Measurements from ENCODE around the gene MINDY2. TPM values are rescaled to one million over a fixed set of nuclear protein-coding genes. Genes with fewer than 3 reads are reported as not detected.

MINDY2 gene
- total RNA-seq, 1 experiment from 2014 or later = 6.8 TPM

- intact Hi-C loops (cut with micrococcal nuclease; ENCODE audit: unreplicated experiment) = no loop called here
- ChIA-PET POLR2A (interaction anchor here (0.6 kb wide), 1 partner anchor 1493 kb away, joined by 3 read pairs; no protein-coding TSS in a partner anchor), CTCF (interaction anchor here (0.6 kb wide), 1 partner anchor 722 kb away, joined by 6 read pairs; no protein-coding TSS in a partner anchor)
- ATAC-seq = no peak
- H3K27me3 ChIP-seq (ENCODE audit: control insufficient read depth, insufficient read depth, low read length) = no peaks in the 10 kb centered on the region
- BruUV-seq (replicated peaks) = no TSS peak
- no peak for TF ChIP-seq SIN3A (IDR thresholded peaks at IDR 0.05; ENCODE audit: borderline replicate concordance, insufficient read depth, low read depth, low read length)
- no peak overlapping the region for H3K4me3 ChIP-seq (ENCODE audit: low read depth in 2 of 2, low read length in 2 of 2)
- peaks cover 29% of the 10 kb centered on the region for H3K36me3 ChIP-seq (ENCODE audit: control insufficient read depth, insufficient read depth, low read length)
- no peak overlapping the region for H3K27ac ChIP-seq (ENCODE audit: low read length)
- H3K9me3 ChIP-seq (ENCODE audit: control insufficient read depth, insufficient read depth, low read depth, low read length) = no peaks in the 10 kb centered on the region
- in situ Hi-C loops (cut with HindIII; ENCODE audit: low pct_unique_long_range_greater_than_20kb, low sequenced_read_pairs) = no loop called here
- H3K4me1 ChIP-seq (ENCODE audit: control insufficient read depth, insufficient read depth, low read length) = no peaks in the 10 kb centered on the region
- no peak for DNase-seq (ENCODE audit: low read depth, low spot score)
These were observed 137.6 kb downstream of the MINDY2 start for GRCh38 chr15:58908550-58909309.

- H3K36me3 ChIP-seq (ENCODE audit: control insufficient read depth, insufficient read depth, low read length) = peaks cover 35% of the 10 kb centered on the region
- POLR2A ChIA-PET = interaction anchor here (0.5 kb wide), 1 partner anchor 683 kb away, joined by 31 read pairs; no protein-coding TSS in a partner anchor
- no TSS peak for BruUV-seq (replicated peaks)
These were observed 138.5 kb downstream of the MINDY2 start for GRCh38 chr15:58909616-58910015.

More at GRCh38 chr15:58909616-58910015, 138.5 kb downstream of the MINDY2 start:
- intact Hi-C loops (cut with micrococcal nuclease; ENCODE audit: unreplicated experiment) = no loop called here
- TF ChIP-seq TCF7L2 (IDR thresholded peaks at IDR 0.05; ENCODE audit: low read depth, low read length) = no peak
- TF ChIP-seq SIN3A (IDR thresholded peaks at IDR 0.05; ENCODE audit: borderline replicate concordance, insufficient read depth, low read depth, low read length) = no peak
- TF ChIP-seq POLR2AphosphoS5 (IDR thresholded peaks at IDR 0.05; ENCODE audit: low read depth, low read length) = no peak
- TF ChIP-seq, protein P1, sequence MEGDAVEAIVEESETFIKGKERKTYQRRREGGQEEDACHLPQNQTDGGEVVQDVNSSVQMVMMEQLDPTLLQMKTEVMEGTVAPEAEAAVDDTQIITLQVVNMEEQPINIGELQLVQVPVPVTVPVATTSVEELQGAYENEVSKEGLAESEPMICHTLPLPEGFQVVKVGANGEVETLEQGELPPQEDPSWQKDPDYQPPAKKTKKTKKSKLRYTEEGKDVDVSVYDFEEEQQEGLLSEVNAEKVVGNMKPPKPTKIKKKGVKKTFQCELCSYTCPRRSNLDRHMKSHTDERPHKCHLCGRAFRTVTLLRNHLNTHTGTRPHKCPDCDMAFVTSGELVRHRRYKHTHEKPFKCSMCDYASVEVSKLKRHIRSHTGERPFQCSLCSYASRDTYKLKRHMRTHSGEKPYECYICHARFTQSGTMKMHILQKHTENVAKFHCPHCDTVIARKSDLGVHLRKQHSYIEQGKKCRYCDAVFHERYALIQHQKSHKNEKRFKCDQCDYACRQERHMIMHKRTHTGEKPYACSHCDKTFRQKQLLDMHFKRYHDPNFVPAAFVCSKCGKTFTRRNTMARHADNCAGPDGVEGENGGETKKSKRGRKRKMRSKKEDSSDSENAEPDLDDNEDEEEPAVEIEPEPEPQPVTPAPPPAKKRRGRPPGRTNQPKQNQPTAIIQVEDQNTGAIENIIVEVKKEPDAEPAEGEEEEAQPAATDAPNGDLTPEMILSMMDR (IDR thresholded peaks at IDR 0.05) = no peak
- no peak for TF ChIP-seq REST (IDR thresholded peaks at IDR 0.05; ENCODE audit: insufficient read depth in 1 of 2, low read depth in 2 of 2, low read length in 1 of 2)
- DNase-seq (ENCODE audit: low read depth, low spot score) = no peak
- H3K4me3 ChIP-seq (ENCODE audit: low read depth in 2 of 2, low read length in 2 of 2) = no peak overlapping the region
- H3K27ac ChIP-seq (ENCODE audit: low read length) = no peak overlapping the region
- CTCF ChIA-PET = interaction anchor here (0.6 kb wide), 1 partner anchor 721 kb away, joined by 6 read pairs; no protein-coding TSS in a partner anchor
- in situ Hi-C loops (cut with HindIII; ENCODE audit: low pct_unique_long_range_greater_than_20kb, low sequenced_read_pairs) = no loop called here
- H3K9me3 ChIP-seq (ENCODE audit: control insufficient read depth, insufficient read depth, low read depth, low read length) = no peaks in the 10 kb centered on the region
- H3K27me3 ChIP-seq (ENCODE audit: control insufficient read depth, insufficient read depth, low read length) = no peaks in the 10 kb centered on the region
- no peaks in the 10 kb centered on the region for H3K4me1 ChIP-seq (ENCODE audit: control insufficient read depth, insufficient read depth, low read length)
- 0 out of 2 replicates have a peak, but pooled peaks have one; percentile 48 for ATAC-seq
